ENCODE measurements around the gene NAP1L1.

Gene NAP1L1

GRCh38 chr12:76075448-76075847 lies 9.0 kb downstream of the NAP1L1 start:
- Histone ChIP-seq H3K27me3 (ENCODE audit: insufficient read depth, low read depth) (no peaks in the 10 kb centered on the region), H3K4me3 (IDR thresholded peaks at IDR 0.05; ENCODE audit: insufficient read depth, low read depth, low read length) (no peak overlapping the region), H2AFZ (ENCODE audit: low read depth) (no peak overlapping the region), H3K79me2 (ENCODE audit: insufficient read depth, low read depth) (peaks cover 100% of the 10 kb centered on the region), H3K27ac (no peak overlapping the region), H3K36me3 (ENCODE audit: insufficient read depth) (peaks cover 23% of the 10 kb centered on the region; the same call in 1 of the 2 replicates), H3K4me1 (ENCODE audit: low read depth, poor library complexity, severe bottlenecking) (peaks cover 63% of the 10 kb centered on the region), H3K9ac (no peak overlapping the region), H4K20me1 (ENCODE audit: insufficient read depth) (peaks cover 96% of the 10 kb centered on the region), H3K4me2 (no peak overlapping the region)
- no peak for TF ChIP-seq CTCF (conservative IDR thresholded peaks at IDR 0.05; ENCODE audit: low read depth, low read length)

- Histone ChIP-seq H4K20me1 (ENCODE audit: insufficient read depth) (peaks cover 94% of the 10 kb centered on the region), H3K9ac (no peak overlapping the region), H3K4me3 (IDR thresholded peaks at IDR 0.05; ENCODE audit: insufficient read depth, low read depth, low read length) (no peak overlapping the region), H3K27me3 (ENCODE audit: insufficient read depth, low read depth) (no peaks in the 10 kb centered on the region), H3K27ac (no peak overlapping the region), H3K79me2 (ENCODE audit: insufficient read depth, low read depth) (peaks cover 100% of the 10 kb centered on the region), H3K36me3 (ENCODE audit: insufficient read depth) (peaks cover 24% of the 10 kb centered on the region; the same call in 1 of the 2 replicates), H3K4me1 (ENCODE audit: low read depth, poor library complexity, severe bottlenecking) (peaks cover 58% of the 10 kb centered on the region), H3K4me2 (no peak overlapping the region), H2AFZ (ENCODE audit: low read depth) (no peak overlapping the region)
- no peak for TF ChIP-seq CTCF (conservative IDR thresholded peaks at IDR 0.05; ENCODE audit: low read depth, low read length)
Measured at GRCh38 chr12:76074701-76075336, 9.7 kb downstream of the NAP1L1 start.

- peaks cover 51% of the 10 kb centered on the region for H3K4me1 ChIP-seq (ENCODE audit: low read depth, poor library complexity, severe bottlenecking)
- no peak overlapping the region for H2AFZ ChIP-seq (ENCODE audit: low read depth)
- H3K9ac ChIP-seq, result no peak overlapping the region
- H3K4me2 ChIP-seq, result no peak overlapping the region
- H3K79me2 ChIP-seq (ENCODE audit: insufficient read depth, low read depth), result peaks cover 100% of the 10 kb centered on the region
- no peak for TF ChIP-seq CTCF (conservative IDR thresholded peaks at IDR 0.05; ENCODE audit: low read depth, low read length)
- H3K27ac ChIP-seq, result no peak overlapping the region
- H3K36me3 ChIP-seq (ENCODE audit: insufficient read depth), result peaks cover 36% of the 10 kb centered on the region; the same call in 1 of the 2 replicates
- H3K4me3 ChIP-seq (IDR thresholded peaks at IDR 0.05; ENCODE audit: insufficient read depth, low read depth, low read length), result no peak overlapping the region
- H3K27me3 ChIP-seq (ENCODE audit: insufficient read depth, low read depth), result no peaks in the 10 kb centered on the region
- peaks cover 92% of the 10 kb centered on the region for H4K20me1 ChIP-seq (ENCODE audit: insufficient read depth)
Measured at GRCh38 chr12:76073561-76073960, 10.9 kb downstream of the NAP1L1 start.

GRCh38 chr12:76072568-76072967 lies 11.9 kb downstream of the NAP1L1 start:
- H3K4me1 ChIP-seq (ENCODE audit: low read depth, poor library complexity, severe bottlenecking), result peaks cover 41% of the 10 kb centered on the region
- H4K20me1 ChIP-seq (ENCODE audit: insufficient read depth), result peaks cover 82% of the 10 kb centered on the region
- no peak overlapping the region for H3K27ac ChIP-seq
- H2AFZ ChIP-seq (ENCODE audit: low read depth), result no peak overlapping the region
- no peak overlapping the region for H3K4me3 ChIP-seq (IDR thresholded peaks at IDR 0.05; ENCODE audit: insufficient read depth, low read depth, low read length)
- peaks cover 100% of the 10 kb centered on the region for H3K79me2 ChIP-seq (ENCODE audit: insufficient read depth, low read depth)
- no peaks in the 10 kb centered on the region for H3K27me3 ChIP-seq (ENCODE audit: insufficient read depth, low read depth)
- no peak overlapping the region for H3K4me2 ChIP-seq
- no peak for TF ChIP-seq CTCF (conservative IDR thresholded peaks at IDR 0.05; ENCODE audit: low read depth, low read length)
- H3K9ac ChIP-seq, result no peak overlapping the region
- peaks cover 44% of the 10 kb centered on the region; the same call in 1 of the 2 replicates for H3K36me3 ChIP-seq (ENCODE audit: insufficient read depth)

Data from KMS-11 (cell line).